PFSK-1 (cell line): ENCODE measurements around the gene MACF1.

Experiments
- FOXP2 ChIP-seq: optimal IDR thresholded peaks from 2 replicates; pipeline ENCODE3; 2011; ENCODE audit warnings: borderline replicate concordance, control low read depth, inconsistent platforms; ENCODE audit not compliant: insufficient read depth; ENCODE audit errors: extremely low read length, extremely low read depth
- POLR2AphosphoS5 ChIP-seq: IDR thresholded peaks from 2 replicates; pipeline ENCODE4 v1.6.1; 2012; ENCODE audit warnings: low read depth, mild to moderate bottlenecking, control low read depth, low read length, moderate library complexity
- SIN3A ChIP-seq: IDR thresholded peaks from 2 replicates; pipeline ENCODE4 v1.6.1; 2012; ENCODE audit warnings: mild to moderate bottlenecking, low read length, moderate library complexity, borderline replicate concordance; ENCODE audit not compliant: insufficient read depth
- TAF1 ChIP-seq: IDR thresholded peaks from 2 replicates; pipeline ENCODE4 v1.6.1; 2012; ENCODE audit warnings: low read length, control low read depth, borderline replicate concordance; ENCODE audit not compliant: insufficient read depth
- TF ChIP-seq, protein P1 (sequence below), 2 experiments: IDR thresholded peaks; 2 replicates each; pipeline versions ENCODE4 v1.6.1 to v1.8.0; 2011 to 2012; ENCODE audit warnings: low read depth in 2 of 2, low read length in 2 of 2, control low read depth in 1 of 2, inconsistent platforms in 1 of 2, mild to moderate bottlenecking in 1 of 2, moderate library complexity in 1 of 2; ENCODE audit not compliant: insufficient read depth in 1 of 2

MACF1 gene

DNA sequence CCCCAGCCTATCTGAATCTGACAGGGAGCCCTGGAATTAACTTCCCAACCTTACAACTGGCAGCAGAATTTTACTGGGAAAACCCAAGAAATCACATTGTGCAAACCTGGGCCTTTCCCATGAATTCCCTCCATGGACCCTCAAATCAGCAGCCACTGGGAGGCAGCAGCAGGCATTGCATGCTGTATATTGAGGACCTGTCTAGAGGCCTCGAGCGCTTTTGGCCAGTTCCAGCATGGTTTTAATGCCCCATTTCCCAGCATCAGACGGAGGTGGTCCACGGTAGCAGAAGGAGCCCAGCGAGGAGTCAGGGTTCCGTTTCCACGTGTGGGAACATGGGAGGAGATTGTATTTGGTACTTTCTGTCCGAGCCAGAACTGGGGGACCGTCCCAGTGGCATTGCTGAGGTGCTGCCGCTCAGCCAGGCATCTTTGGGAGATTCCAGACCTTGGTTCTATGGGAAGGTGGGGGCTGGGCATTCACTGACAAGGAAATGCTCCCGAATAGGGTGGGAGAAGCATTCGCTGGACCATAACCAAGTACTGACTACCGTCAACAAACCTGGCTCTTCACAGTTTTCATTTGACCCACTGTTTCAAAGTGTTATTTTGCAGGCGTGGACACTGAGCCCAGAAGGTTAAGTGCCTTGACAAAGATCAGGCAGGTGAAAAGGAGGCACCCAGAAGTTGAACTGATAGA is 302.9 kb downstream of the MACF1 start:
- TF ChIP-seq, protein P1, sequence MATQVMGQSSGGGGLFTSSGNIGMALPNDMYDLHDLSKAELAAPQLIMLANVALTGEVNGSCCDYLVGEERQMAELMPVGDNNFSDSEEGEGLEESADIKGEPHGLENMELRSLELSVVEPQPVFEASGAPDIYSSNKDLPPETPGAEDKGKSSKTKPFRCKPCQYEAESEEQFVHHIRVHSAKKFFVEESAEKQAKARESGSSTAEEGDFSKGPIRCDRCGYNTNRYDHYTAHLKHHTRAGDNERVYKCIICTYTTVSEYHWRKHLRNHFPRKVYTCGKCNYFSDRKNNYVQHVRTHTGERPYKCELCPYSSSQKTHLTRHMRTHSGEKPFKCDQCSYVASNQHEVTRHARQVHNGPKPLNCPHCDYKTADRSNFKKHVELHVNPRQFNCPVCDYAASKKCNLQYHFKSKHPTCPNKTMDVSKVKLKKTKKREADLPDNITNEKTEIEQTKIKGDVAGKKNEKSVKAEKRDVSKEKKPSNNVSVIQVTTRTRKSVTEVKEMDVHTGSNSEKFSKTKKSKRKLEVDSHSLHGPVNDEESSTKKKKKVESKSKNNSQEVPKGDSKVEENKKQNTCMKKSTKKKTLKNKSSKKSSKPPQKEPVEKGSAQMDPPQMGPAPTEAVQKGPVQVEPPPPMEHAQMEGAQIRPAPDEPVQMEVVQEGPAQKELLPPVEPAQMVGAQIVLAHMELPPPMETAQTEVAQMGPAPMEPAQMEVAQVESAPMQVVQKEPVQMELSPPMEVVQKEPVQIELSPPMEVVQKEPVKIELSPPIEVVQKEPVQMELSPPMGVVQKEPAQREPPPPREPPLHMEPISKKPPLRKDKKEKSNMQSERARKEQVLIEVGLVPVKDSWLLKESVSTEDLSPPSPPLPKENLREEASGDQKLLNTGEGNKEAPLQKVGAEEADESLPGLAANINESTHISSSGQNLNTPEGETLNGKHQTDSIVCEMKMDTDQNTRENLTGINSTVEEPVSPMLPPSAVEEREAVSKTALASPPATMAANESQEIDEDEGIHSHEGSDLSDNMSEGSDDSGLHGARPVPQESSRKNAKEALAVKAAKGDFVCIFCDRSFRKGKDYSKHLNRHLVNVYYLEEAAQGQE (IDR thresholded peaks at IDR 0.05; ENCODE audit: insufficient read depth in 1 of 2, low read depth in 2 of 2, low read length in 2 of 2) = no peak
- no peak for TF ChIP-seq TAF1
- no peak for TF ChIP-seq POLR2AphosphoS5
- no peak for TF ChIP-seq FOXP2
- no peak for TF ChIP-seq SIN3A

DNA sequence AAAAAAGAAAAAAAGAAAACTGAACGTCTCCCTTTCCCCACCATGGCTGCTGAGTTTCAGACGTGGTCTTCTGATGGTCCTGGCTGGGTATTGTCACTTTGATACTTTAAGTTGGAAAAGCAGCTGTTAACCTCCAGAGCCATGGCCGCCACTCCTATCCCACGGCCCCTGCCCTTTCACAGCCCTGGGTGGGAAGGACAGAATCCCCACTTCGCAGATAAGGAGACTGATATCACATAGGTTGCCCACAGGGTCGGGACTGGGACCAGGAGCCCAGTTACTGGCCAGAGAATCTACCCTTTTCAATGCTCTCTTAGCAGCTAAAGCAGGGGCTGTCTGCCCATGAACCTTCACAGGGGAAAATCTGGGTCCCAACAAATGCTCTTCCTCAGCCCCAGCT is 303.8 kb downstream of the MACF1 start:
- TF ChIP-seq FOXP2 (no peak), POLR2AphosphoS5 (no peak)

DNA sequence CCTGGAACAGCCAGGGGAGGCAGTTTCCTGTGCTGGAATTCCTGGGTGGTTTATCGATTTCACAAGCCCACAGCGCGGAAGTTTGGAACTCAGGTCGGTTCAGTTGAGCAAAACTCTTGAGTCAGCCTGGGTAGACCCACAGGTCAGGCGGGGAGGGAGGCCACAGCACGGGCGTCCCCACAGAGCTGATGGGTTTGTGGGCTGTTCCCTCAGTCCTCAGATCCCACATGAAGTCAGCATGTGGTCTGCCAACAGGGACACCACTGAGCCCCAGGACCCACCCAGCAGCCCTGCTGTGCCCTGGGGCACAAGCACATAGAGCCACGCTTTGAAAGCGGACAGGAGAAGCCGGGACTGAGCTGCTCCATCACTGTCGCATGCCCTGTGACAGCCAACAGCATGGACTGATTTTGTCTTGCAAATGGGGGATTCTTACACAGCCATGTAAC is 304.4 kb downstream of the MACF1 start:
- TF ChIP-seq TAF1 = no peak
- TF ChIP-seq FOXP2 = no peak
- TF ChIP-seq SIN3A = no peak
- TF ChIP-seq POLR2AphosphoS5 = no peak
- TF ChIP-seq, protein P1 (IDR thresholded peaks at IDR 0.05; ENCODE audit: insufficient read depth in 1 of 2, low read depth in 2 of 2, low read length in 2 of 2) = no peak

DNA sequence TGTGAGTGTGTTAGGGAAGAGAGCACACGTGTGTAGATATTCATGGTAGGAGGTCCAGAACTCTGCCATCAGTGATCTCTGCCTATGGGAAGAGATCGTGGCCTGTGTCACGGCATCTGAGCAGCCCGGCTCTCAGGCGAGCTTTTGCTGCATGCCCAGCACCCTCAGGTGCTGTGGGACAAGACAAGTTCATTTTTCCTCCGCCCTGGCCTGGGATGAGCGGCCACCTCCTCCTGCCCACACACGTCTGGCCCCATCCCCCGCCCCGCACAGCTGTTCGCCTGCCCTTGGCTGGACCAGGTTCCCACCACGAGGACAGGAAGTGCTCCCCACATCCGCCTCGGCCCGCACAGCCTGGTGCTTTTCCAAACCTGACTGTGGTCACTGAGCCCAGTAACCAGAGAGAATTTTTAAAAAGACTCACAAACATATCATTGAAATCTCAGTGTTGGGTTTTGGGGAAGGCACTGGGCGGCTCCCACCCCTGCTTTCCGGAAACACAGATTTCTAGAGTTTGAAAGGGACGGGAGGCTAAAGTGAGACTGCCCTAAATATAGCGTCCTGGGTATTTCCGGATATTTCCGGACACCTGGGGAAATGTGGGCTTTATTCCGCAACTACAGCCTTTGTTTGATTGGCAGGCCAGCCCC is 305.0 kb downstream of the MACF1 start:
- TF ChIP-seq POLR2AphosphoS5 (no peak), FOXP2 (no peak), SIN3A (no peak), TAF1 (no peak)
- TF ChIP-seq, protein P1 (IDR thresholded peaks at IDR 0.05; ENCODE audit: insufficient read depth in 1 of 2, low read depth in 2 of 2, low read length in 2 of 2) = no peak

DNA sequence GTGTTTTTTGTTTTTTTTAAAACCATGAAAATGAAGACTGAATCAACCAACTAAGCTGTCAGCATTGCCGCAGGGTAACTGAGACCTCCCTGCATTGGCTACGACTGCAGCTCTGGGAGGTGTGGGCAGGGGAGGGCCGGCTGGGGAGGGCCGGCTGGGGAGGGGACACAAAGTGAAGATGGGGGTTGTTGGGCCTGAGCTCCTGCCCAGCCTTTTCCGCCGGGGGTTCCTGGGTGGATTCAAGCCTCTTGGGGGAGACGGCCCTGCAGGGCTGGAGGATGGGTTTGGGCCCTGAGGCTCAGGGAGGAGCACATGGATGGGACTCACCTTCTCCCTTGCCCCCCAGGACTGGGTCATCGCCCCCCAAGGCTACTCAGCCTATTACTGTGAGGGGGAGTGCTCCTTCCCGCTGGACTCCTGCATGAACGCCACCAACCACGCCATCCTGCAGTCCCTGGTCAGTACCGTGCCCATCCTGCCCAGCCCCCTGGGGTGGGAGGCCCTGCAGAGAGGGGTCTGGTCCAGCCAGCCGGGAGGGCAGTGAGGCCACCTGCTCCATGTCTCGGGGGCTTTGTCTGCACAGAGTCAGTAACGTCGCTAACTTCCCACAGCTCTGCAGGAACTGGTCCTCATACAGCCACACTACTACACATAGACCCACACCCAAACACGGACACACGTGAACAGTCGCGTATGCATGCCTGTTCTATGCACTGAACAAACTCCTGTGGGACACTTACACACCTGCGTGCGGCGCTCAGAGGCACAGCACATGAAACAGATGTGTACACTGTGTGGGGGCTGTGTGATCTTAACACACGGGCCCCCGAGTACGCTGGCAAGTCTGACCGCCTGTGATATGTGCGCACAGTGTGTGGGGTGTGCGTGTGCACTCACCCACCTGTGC is 318.4 kb downstream of the MACF1 start:
- no peak for TF ChIP-seq TAF1
- TF ChIP-seq, protein P1 (IDR thresholded peaks at IDR 0.05; ENCODE audit: insufficient read depth in 1 of 2, low read depth in 2 of 2, low read length in 2 of 2) = no peak
- TF ChIP-seq SIN3A = no peak
- TF ChIP-seq FOXP2 = no peak
